Left renal pelvis (tissue), 4 donors: ENCODE data around the gene TMA7B. TPM values are rescaled to one million over a fixed set of nuclear protein-coding genes. Genes with fewer than 3 reads are reported as not detected.
"Not testable (repeated sequence)": the region's sequence is repeated elsewhere in the genome, so short reads cannot be mapped to it uniquely, and the experiment has no call there.

Source experiments
- DNase-seq, 4 donors: peaks; one replicate each; pipeline ENCODE4 v3.0.0-alpha.2; 2013; ENCODE audit warnings: low read depth in 4 of 4, low spot score in 3 of 4
- polyA plus RNA-seq, 4 donors: library from polyadenylated mRNA; unstranded; fragments of 120-200 nt; gene quantifications; one replicate each; pipeline ENCODE4 v1.2.1, GENCODE V29; 2013; ENCODE audit not compliant: insufficient read length in 4 of 4

The TMA7B gene
- polyA plus RNA-seq, 4 donors: 0.16 to 0.27 TPM; not detected in 2

- DNase-seq: not testable (repeated sequence)
Measured at GRCh38 chr22:39951603-39952293, 8.4 kb upstream of the TMA7B start.

DNA sequence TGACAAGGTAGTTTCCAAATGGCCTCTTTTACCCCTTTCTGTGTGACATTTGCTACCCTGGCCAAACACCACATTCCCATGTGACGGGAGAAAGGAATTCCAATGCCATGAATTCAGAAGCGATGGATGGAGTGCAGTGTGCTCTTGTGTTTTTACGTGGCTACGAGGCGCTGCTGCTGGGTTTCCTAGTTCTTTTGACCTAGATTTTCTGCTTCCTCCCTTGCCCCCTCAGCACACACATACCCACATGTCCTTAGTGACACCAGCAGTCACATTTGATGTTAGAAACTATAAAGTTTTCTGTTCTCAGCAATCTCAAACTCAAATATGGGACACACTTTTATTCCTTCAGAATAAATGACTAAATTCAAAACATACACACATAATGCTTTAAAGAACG is 7.8 kb upstream of the TMA7B start:
- DNase-seq: no peak

DNA sequence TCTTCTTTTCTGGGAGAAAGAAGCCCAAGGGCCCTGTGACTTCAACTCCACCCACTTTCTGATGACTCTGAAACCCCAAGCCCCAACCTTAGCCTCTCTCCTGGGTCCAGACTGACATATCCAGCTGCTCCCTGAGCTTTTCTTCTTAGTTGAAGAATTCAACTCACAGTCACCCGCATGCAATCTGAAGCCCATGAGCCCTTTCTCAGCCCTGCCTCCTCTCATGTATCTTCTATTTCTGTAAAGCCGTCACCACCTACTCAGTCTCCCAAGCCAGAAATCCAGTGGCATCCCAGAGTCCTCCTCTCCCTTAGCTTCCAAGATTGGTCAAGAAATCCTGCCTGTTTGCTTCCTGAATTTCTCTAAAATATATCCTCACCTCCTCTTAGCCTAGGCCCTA is 7.1 kb upstream of the TMA7B start:
- no peak for DNase-seq

DNA sequence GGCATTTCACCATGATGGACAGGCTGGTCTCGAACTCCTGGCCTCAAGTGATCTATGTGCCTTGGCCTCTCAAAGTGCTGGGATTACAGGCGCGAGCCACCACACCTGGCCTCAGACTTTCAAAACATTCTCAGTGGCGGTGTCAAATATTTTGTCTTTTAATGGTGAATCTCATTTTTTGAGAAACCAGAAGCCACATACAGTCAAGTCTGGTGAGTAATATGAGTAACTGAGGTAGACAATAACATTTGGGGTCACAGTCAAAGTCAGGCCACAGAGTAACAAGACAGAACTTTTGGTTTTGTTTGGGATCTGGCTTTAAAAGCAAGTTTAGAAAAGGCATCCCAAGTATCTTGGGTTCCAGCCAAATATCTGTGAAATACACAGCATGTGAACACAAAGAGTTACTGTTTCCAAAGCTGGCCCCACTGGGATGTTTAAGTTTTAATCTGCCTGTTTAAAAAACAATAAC is 5.6 kb upstream of the TMA7B start:
- no peak for DNase-seq

DNA sequence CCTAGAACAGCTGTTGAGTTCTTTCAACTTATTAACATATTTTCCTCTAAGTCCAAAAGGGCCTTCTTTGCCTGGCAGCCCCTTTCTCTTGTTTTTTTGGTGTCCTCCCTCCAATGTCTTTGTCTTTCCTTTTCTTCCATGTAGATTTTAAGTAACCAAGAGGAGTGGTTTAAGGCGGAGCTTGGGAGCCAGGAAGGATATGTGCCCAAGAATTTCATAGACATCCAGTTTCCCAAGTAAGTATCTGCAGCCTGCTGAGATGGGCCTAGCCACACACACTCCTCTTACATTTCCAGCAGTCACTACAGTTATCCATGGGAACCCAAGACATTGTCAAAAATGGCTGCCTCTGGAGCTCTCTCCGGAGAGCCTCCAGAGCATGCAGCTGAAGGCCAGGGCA is 4.5 kb upstream of the TMA7B start:
- DNase-seq: no peak

DNA sequence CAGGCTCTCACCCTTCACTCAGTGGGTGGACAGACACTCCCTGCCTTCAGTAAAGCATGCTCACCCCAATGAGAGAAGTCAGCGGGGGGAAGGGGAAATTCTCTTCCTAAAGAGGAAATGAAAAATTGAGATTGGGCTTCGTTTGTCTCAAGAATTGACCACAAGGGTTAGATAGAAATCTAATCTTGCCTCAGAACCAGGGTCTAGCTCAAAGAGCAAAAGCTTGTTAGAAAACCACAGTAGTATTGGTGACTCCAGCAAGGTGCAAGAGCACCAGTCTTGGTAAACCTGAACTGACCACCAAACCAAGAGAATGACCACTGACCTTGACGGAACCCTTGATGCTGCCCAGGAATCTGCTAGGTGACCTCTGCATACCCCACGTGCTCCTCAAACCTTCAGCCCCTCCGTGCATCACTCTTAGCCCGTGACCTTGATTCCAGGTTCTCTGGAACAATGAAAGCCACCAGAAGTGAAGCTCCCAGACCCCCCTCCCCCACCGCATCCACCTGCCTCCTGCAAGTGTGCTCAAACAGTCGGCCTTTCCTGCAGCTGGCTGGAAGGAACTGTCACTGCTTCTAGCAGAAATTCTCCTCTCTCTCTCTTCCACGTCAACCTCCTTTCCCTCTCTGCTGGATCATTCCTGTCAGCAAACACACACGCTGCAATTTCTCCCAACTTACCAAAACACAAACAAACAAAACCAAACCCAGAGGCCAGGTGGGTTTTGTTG is 3.1 kb upstream of the TMA7B start:
- no peak for DNase-seq

DNA sequence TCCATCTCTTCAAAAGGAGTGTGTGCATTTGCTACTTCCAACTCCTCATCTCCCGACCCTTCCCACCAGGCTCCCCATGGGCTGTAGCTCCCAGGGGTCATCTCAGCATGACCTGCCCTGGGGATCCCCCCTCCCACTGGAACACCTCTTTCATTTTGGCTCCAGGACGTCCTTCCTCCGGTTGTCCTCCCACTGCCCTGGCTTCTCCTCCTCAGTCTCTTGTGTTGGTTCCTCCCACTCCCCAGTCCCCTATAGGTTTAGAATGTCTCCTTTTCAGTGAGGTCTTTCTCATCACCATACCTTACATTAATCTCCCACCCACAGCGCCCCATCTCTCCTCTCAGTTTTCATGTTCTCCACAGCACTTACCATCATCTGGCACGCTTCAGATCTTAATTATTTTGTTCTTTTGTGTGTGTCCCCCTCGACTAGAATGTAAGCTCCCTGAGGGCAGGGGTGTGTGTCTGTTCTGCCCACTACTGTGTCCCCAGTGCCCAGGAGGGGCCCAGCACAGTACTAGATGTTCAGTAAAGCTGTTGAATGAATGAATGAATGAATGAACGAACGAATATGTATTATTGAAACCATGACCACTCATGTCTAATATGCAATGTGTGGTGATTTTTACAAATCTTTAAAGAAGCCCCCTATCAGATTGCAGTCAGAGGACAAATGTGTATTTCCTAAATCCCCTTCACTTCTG is 2.0 kb upstream of the TMA7B start:
- DNase-seq: no peak

- no peak for DNase-seq
Measured at GRCh38 chr22:39958949-39959639, 1.1 kb upstream of the TMA7B start.

GRCh38 chr22:39960791-39961746 is 872 bp downstream of the TMA7B start:
- no peak for DNase-seq

GRCh38 chr22:39962071-39962470 is 1.9 kb downstream of the TMA7B start:
- no peak for DNase-seq

- DNase-seq: no peak
Measured at GRCh38 chr22:39965748-39966147, 5.6 kb downstream of the TMA7B start.

- no peak for DNase-seq
Measured at GRCh38 chr22:39966470-39966869, 6.3 kb downstream of the TMA7B start.

DNA sequence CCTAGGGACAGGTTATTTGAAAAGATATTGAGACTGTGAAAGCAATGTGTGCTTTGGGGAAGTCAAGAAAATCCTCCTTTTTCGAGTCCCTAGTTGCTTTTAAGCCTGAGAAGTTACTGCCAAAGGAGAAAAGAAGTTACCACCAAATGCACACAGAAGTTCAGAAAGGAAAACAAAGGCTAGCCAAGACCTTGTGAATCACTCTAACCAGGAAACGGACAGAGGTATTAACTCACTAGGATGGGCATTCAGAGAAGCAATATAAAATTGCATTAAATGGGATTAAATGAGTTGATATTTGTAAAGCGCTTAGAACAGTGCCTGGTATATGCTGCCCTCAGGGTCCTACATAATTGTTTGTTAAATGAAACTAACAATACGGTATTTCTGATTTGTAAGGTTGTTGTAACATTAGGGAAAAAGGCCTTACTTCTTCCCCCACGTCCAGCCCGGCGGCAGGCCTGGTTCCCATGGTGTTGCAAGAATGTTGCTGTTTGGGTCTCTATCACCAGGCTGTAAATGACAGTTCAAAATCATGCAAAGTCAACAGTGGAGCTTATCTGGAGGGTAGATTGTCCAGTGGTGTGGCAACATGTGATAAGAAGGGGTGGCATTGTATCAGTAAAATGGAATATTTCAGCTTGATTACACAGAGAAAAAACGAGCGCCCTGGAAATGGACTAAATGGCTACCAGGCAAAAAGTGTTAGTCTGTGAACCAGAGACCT is 7.1 kb downstream of the TMA7B start:
- DNase-seq: no peak

DNA sequence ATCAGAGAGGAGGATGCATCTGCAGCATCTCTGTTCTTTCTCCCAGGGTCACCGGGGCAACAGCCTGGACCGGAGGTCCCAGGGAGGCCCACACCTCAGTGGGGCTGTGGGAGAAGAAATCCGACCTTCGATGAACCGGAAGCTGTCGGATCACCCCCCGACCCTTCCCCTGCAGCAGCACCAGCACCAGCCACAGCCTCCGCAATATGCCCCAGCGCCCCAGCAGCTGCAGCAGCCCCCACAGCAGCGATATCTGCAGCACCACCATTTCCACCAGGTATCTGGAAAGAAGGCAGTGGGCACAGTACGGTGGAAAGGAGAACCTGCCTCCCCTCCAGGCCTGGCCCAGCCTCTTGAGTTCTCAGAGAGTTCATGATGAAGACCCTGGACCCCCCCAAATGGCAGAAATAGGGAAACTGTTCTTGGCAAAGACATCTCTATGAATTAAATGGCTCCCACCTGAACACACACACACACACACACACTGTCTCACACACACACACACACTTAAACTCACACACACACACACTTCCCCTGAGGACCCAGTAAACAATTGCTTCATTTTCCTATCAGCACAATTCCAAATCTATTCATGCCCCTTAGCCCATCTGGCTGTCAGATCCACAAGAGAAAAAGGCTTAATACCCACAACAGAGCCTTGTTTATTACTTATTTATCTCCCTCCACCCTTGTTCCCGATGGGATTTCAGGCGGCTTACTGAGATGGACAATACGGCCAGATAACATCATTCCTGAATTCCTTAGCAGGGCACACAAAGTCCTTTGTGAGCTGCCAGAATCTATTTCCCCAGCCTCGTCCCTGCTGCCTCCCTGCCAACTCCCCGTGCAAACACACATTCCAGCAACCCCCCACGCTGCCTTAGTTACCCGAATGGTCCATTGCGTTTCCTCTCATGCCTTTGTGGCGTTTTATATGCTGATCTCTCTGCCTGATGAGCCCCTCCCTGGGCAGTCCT is 8.1 kb downstream of the TMA7B start:
- DNase-seq: no peak

- no peak for DNase-seq
Measured at GRCh38 chr22:39970742-39971141, 10.5 kb downstream of the TMA7B start.

DNA sequence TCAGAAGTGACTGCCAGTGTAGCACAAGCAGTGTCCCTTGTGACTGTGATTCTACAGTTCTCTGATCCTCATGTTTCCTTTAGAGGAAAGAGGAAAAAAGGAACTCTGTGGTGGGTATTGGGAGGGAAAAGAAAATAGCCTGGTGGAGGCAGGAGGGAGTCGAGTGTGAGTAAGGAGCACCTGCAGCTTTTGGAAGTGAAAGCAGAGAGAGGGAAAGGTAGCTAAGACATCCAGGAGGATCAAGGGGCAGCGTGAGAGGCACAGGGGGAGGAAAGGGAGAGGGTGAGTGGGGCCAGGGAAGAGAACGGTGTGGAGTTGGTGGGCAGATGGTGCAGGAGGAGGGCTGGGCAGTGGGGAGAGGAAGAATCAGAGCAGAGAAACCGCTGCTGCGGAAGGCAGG is 12.4 kb downstream of the TMA7B start:
- no peak for DNase-seq

- no peak for DNase-seq
Measured at GRCh38 chr22:39973656-39974055, 13.5 kb downstream of the TMA7B start.

DNA sequence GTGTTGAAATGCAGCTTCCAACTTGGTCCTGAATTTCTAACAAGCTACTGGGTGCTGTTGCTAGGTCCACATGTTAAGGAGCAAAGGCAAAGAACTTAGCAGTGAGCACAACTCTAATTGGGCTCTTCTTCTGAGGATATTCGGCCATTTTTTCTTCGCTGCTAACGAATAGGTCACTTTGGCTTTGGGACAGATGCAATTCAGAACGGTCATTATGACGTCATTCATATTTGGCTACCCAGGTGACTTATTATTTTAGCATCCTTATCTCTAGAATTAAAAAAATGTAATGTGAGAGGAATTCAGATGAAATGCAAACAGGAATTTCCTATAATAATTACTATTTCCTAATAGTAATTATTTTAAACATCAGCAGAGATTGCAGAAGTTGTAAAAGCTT is 13.9 kb downstream of the TMA7B start:
- DNase-seq: no peak
